ENCODE data around the gene MAPK9. TPM values are rescaled to one million over a fixed set of nuclear protein-coding genes. Genes with fewer than 3 reads are reported as not detected.

Gene MAPK9
- total RNA-seq, 1 experiment from 2014 or later: 26.6 TPM

- DNase-seq (ENCODE audit: low read depth): no peak
Measured at GRCh38 chr5:180294913-180295555, 3.2 kb upstream of the MAPK9 start.

GRCh38 chr5:180294411-180294810, 2.5 kb upstream of the MAPK9 start:
- no peak for DNase-seq (ENCODE audit: low read depth)

- no peak for DNase-seq (ENCODE audit: low read depth)
Measured at GRCh38 chr5:180291234-180291940, 496 bp downstream of the MAPK9 start.

GRCh38 chr5:180290568-180291233, 1.2 kb downstream of the MAPK9 start:
- no peak for DNase-seq (ENCODE audit: low read depth)

GRCh38 chr5:180289966-180290365, 1.9 kb downstream of the MAPK9 start:
- no peak for DNase-seq (ENCODE audit: low read depth)

- no peak for DNase-seq (ENCODE audit: low read depth)
Measured at GRCh38 chr5:180289433-180289832, 2.5 kb downstream of the MAPK9 start.

- DNase-seq (ENCODE audit: low read depth): no peak
Measured at GRCh38 chr5:180287868-180288267, 4.0 kb downstream of the MAPK9 start.

- no peak for DNase-seq (ENCODE audit: low read depth)
Measured at GRCh38 chr5:180287404-180287803, 4.5 kb downstream of the MAPK9 start.

- no peak for DNase-seq (ENCODE audit: low read depth)
Measured at GRCh38 chr5:180284149-180284548, 7.7 kb downstream of the MAPK9 start.

- peak; percentile 46 for DNase-seq (ENCODE audit: low read depth)
Measured at GRCh38 chr5:180283026-180283615, 8.8 kb downstream of the MAPK9 start.

- no peak for DNase-seq (ENCODE audit: low read depth)
Measured at GRCh38 chr5:180282281-180282680, 9.6 kb downstream of the MAPK9 start.

- DNase-seq (ENCODE audit: low read depth): no peak
Measured at GRCh38 chr5:180281706-180282105, 10.2 kb downstream of the MAPK9 start.

- no peak for DNase-seq (ENCODE audit: low read depth)
Measured at GRCh38 chr5:180274695-180275094, 17.2 kb downstream of the MAPK9 start.

- DNase-seq (ENCODE audit: low read depth): no peak
Measured at GRCh38 chr5:180271221-180271620, 20.7 kb downstream of the MAPK9 start.

GRCh38 chr5:180259260-180259611, 32.6 kb downstream of the MAPK9 start:
- peak; percentile 32 for DNase-seq (ENCODE audit: low read depth)

GRCh38 chr5:180253036-180253824, 38.7 kb downstream of the MAPK9 start:
- no peak for DNase-seq (ENCODE audit: low read depth)

GRCh38 chr5:180251887-180252286, 40.0 kb downstream of the MAPK9 start:
- no peak for DNase-seq (ENCODE audit: low read depth)

GRCh38 chr5:180251141-180251540, 40.7 kb downstream of the MAPK9 start:
- no peak for DNase-seq (ENCODE audit: low read depth)

- DNase-seq (ENCODE audit: low read depth): no peak
Measured at GRCh38 chr5:180250329-180250728, 41.6 kb downstream of the MAPK9 start.

GRCh38 chr5:180241600-180241999, 50.3 kb downstream of the MAPK9 start:
- no peak for DNase-seq (ENCODE audit: low read depth)

GRCh38 chr5:180238631-180239030, 53.3 kb downstream of the MAPK9 start:
- no peak for DNase-seq (ENCODE audit: low read depth)

Measured in HT1080 (cell line).